ENCODE measurements around the gene VGF. TPM values are rescaled to one million over a fixed set of nuclear protein-coding genes. Genes with fewer than 3 reads are reported as not detected.
"Not testable (repeated sequence)": the region's sequence is repeated elsewhere in the genome, so short reads cannot be mapped to it uniquely, and the experiment has no call there.

VGF gene
- total RNA-seq, 4 donors from 2014 or later: not detected

GRCh38 chr7:101207459-101207858 is 42.1 kb upstream of the VGF start:
- Histone ChIP-seq H3K27ac (no peak overlapping the region), H3K36me3 (peaks cover 0 to 62% (median 9%) of the 10 kb centered on the region in 3 donors), H3K4me3 (no peak overlapping the region), H3K27me3 (peaks cover 0 to 22% (median 3%) of the 10 kb centered on the region in 4 donors), H3K9me3 (no peaks in the 10 kb centered on the region), H3K4me1 (no peaks in the 10 kb centered on the region)
- intact Hi-C loops (cut with DNase I): no loop called here
- 89 to 90% methylated on average over 9 to 16 of the region's 17 CpGs for WGBS, 2 donors
- no peak for TF ChIP-seq POLR2A (IDR thresholded peaks at IDR 0.05)
- TF ChIP-seq CTCF (IDR thresholded peaks at IDR 0.05): no peak
- DNase-seq: no peak

GRCh38 chr7:101206665-101207042 is 41.3 kb upstream of the VGF start:
- intact Hi-C loops (cut with DNase I): no loop called here
- Histone ChIP-seq H3K36me3 (peaks cover 0 to 54% (median 9%) of the 10 kb centered on the region in 3 donors), H3K27me3 (peaks cover 0 to 30% (median 10%) of the 10 kb centered on the region in 4 donors), H3K4me1 (peaks cover 5 to 8% (median 7%) of the 10 kb centered on the region in 3 donors), H3K4me3 (no peak overlapping the region), H3K9me3 (no peaks in the 10 kb centered on the region), H3K27ac (no peak overlapping the region)
- no peak for DNase-seq
- TF ChIP-seq POLR2A (IDR thresholded peaks at IDR 0.05) (no peak), CTCF (IDR thresholded peaks at IDR 0.05) (no peak)
- WGBS, 2 donors: 85 to 87% methylated on average over 19 of the region's 19 CpGs

DNA sequence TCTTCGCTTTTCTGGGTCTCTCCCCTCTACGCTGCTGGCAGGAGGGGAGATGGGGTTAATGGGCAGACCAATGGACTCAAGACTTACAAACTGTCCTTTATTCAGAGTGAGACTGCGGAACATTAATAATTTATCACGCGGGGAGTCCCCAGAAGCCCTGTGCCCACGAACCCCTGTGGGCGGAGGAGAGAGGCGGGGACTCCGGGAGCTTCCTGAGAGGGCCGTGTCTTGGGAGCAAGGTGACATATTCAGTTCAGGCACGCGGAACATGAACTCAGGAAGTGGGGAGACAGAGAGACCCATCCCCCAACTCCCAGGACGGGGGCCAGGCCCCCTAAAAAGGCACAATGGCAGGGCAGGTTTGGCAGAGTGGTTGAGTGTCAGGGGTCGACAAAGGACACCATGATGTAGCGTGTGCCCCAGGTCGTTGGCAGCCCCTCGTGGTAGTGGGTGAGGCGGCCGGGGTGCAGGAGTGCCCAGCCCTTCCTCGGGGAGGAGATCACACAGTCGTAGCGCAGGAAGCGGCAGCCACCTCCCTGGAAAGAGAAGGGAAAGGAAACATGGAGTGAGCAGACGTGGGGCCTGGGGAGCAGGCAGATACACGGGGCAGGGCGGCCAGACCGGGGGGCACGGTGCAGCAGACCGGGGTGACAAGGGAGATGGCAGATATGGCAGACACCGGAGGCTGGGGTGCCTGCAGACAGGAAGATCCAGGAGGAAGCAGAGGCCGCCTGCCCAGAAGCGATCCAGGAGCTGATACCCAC is 40.7 kb upstream of the VGF start:
- Histone ChIP-seq H3K27me3 (peaks cover 0 to 36% (median 12%) of the 10 kb centered on the region in 4 donors), H3K36me3 (peaks cover 0 to 48% (median 9%) of the 10 kb centered on the region in 3 donors), H3K4me3 (no peak overlapping the region), H3K9me3 (no peaks in the 10 kb centered on the region), H3K27ac (no peak overlapping the region), H3K4me1 (peaks cover 6 to 13% (median 10%) of the 10 kb centered on the region in 3 donors)
- WGBS, 2 donors: 78 to 82% methylated on average over 22 to 23 of the region's 32 CpGs
- TF ChIP-seq CTCF (IDR thresholded peaks at IDR 0.05) (no peak), POLR2A (IDR thresholded peaks at IDR 0.05) (no peak)
- intact Hi-C loops (cut with DNase I): no loop called here
- no peak for DNase-seq

DNA sequence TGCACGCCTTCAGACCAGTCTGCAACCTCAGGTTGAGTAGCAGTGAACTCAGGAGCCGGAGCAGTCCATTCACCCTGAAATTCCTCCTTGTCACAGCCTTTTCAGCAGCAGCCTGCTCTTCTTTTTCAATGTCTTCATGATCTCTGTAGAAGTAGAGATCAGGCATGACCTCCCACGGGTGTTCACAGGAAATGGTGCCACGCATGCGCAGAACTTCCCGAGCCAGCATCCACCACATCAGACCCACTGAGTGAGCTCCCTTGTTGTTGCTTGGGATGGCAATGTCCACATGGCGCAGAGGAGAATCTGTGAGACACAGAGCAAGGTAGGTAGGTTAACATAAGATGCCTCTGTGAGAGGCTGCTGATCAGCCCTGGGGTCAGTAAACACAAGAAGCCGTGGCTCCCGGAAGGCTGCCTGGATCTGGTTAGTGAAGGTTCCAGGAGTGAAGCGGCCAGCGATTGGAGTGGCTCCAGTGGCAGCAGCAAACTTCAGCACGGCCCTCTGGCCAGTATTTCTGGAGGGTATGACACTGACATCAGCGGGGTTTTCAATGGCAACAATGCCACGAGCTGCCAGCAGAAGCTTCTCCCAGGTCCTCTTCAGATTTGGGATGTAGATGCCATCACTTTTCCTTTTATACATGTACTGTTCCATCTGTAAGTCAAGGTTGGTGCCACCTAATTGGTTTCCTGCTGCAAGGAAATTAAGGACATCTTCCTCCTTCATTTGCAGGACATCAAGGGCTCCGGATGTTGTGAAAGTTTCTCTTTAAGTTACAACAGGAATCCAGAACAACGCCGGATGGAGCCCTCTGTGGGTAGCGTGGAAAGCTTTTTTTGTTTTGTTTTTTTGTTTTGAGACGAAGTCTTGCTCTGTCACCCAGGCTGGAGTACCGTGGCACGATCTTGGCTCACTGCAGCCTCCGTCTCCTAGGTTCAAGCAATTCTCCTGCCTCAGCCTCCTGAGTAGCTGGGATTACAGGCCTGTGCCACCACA is 38.7 kb upstream of the VGF start:
- H3K4me3 ChIP-seq; DNase-seq; intact Hi-C loops (cut with DNase I); H3K9me3 ChIP-seq; H3K27ac ChIP-seq: not testable (repeated sequence)
- WGBS, 2 donors: 64 to 73% methylated on average over 17 to 19 of the region's 22 CpGs
- H3K27me3 ChIP-seq: peaks cover 0 to 56% (median 16%) of the 10 kb centered on the region in 4 donors
- H3K4me1 ChIP-seq: peaks cover 6 to 14% (median 10%) of the 10 kb centered on the region in 3 donors
- peaks cover 0 to 28% (median 0%) of the 10 kb centered on the region in 3 donors for H3K36me3 ChIP-seq

- TF ChIP-seq POLR2A (IDR thresholded peaks at IDR 0.05): no peak
- no peak for TF ChIP-seq CTCF (IDR thresholded peaks at IDR 0.05)
- intact Hi-C loops (cut with DNase I): no loop called here
Observed at GRCh38 chr7:101202603-101202918, 37.2 kb upstream of the VGF start.

More at GRCh38 chr7:101202603-101202918, 37.2 kb upstream of the VGF start:
- Histone ChIP-seq H3K9me3 (no peaks in the 10 kb centered on the region), H3K27me3 (peaks cover 0 to 71% (median 16%) of the 10 kb centered on the region in 4 donors), H3K4me1 (peaks cover 6 to 14% (median 10%) of the 10 kb centered on the region in 3 donors), H3K36me3 (peaks cover 0 to 13% (median 0%) of the 10 kb centered on the region in 3 donors), H3K27ac (no peak overlapping the region), H3K4me3 (no peak overlapping the region)
- no peak for DNase-seq
- 70 to 77% methylated on average over 2 to 4 of the region's 5 CpGs for WGBS, 2 donors
